Renal pelvis (tissue), 12 donors: ENCODE results near the gene MAN2A2. TPM values are rescaled to one million over a fixed set of nuclear protein-coding genes. Genes with fewer than 3 reads are reported as not detected.

Experiments
- DNase-seq: peaks from one replicate; pipeline ENCODE4 v3.0.0-alpha.2; 2013
- long read RNA-seq, 16 experiments: transcript quantifications; one replicate each; lab custom pipeline, GENCODE V29; 2026
- polyA plus RNA-seq, 3 donors: library from polyadenylated mRNA; unstranded; fragments of 120-200 nt; gene quantifications; one replicate each; pipeline ENCODE4 v1.2.1, GENCODE V29; 2013; ENCODE audit not compliant: insufficient read length in 3 of 3

MAN2A2 gene
- 10 to 100 TPM; 46.5 to 66.1 (median 60.6) TPM for polyA plus RNA-seq
- long read RNA-seq, donor 1, result 0 reads
- long read RNA-seq, donor 2, full-length matches to known transcripts, result 1 of 1 reads
- long read RNA-seq, donor 2, partial matches to known transcripts, result 0 of 1 reads
- long read RNA-seq, donor 2, other reads (novel, unspliced or antisense), result 0 of 1 reads
- long read RNA-seq, donor 3, full-length matches to known transcripts, result 1 of 1 reads
- long read RNA-seq, donor 3, partial matches to known transcripts, result 0 of 1 reads
- long read RNA-seq, donor 3, other reads (novel, unspliced or antisense), result 0 of 1 reads
- long read RNA-seq, donor 4, result 0 reads
- long read RNA-seq, donor 5, result 0 reads
- long read RNA-seq, donor 6, partial matches to known transcripts, result 0 of 1 reads
- long read RNA-seq, donor 6, other reads (novel, unspliced or antisense), result 0 of 1 reads
- long read RNA-seq, donor 7, result 0 reads
- long read RNA-seq, donor 8, partial matches to known transcripts, result 0 of 2 reads
- long read RNA-seq, donor 8, other reads (novel, unspliced or antisense), result 0 of 2 reads
- long read RNA-seq, donor 9, result 0 reads
- long read RNA-seq, donor 10, partial matches to known transcripts, result 30 of 32 reads
- long read RNA-seq, donor 10, other reads (novel, unspliced or antisense), result 0 of 32 reads
- long read RNA-seq, donor 11, partial matches to known transcripts, result 0 of 1 reads
- long read RNA-seq, donor 11, other reads (novel, unspliced or antisense), result 0 of 1 reads
- long read RNA-seq, donor 12, result 0 reads
- long read RNA-seq, donor 13, partial matches to known transcripts, result 0 of 1 reads
- long read RNA-seq, donor 13, other reads (novel, unspliced or antisense), result 0 of 1 reads
- long read RNA-seq, donor 14, result 0 reads
- long read RNA-seq, donor 15, result 0 reads
- long read RNA-seq, donor 16, partial matches to known transcripts, result 0 of 2 reads
- long read RNA-seq, donor 16, other reads (novel, unspliced or antisense), result 0 of 2 reads

- DNase-seq, result peak; percentile 58
These were observed at the start of gene MAN2A2 for GRCh38 chr15:90902840-90903732. Gene MAN2A2 (plus strand): TSS chr15:90903302. CDS start chr15:90904208, 906 bp downstream.

- DNase-seq, result no peak
These were observed 48.0 kb upstream of the MAN2A2 start for GRCh38 chr15:90855139-90855538.

- DNase-seq, result no peak
These were observed 45.8 kb upstream of the MAN2A2 start for GRCh38 chr15:90857337-90857736.

- no peak for DNase-seq
These were observed 45.1 kb upstream of the MAN2A2 start for GRCh38 chr15:90857883-90858443.

GRCh38 chr15:90859234-90860131, 43.6 kb upstream of the MAN2A2 start:
- no peak for DNase-seq

- no peak for DNase-seq
These were observed 42.7 kb upstream of the MAN2A2 start for GRCh38 chr15:90860450-90860849.

GRCh38 chr15:90860942-90861675, 42.0 kb upstream of the MAN2A2 start:
- DNase-seq, result no peak

GRCh38 chr15:90862487-90862886, 40.6 kb upstream of the MAN2A2 start:
- no peak for DNase-seq

GRCh38 chr15:90862964-90863778, 39.9 kb upstream of the MAN2A2 start:
- DNase-seq, result no peak

GRCh38 chr15:90863987-90864386, 39.1 kb upstream of the MAN2A2 start:
- DNase-seq, result no peak

GRCh38 chr15:90864507-90864906, 38.6 kb upstream of the MAN2A2 start:
- no peak for DNase-seq

- no peak for DNase-seq
These were observed 37.4 kb upstream of the MAN2A2 start for GRCh38 chr15:90865702-90866101.

GRCh38 chr15:90866161-90866715, 36.9 kb upstream of the MAN2A2 start:
- no peak for DNase-seq

- no peak for DNase-seq
These were observed 36.3 kb upstream of the MAN2A2 start for GRCh38 chr15:90866800-90867199.

GRCh38 chr15:90868261-90868689, 34.8 kb upstream of the MAN2A2 start, which contains the start of gene FURIN:
Gene FURIN (plus strand): TSS chr15:90868588. CDS start chr15:90875741, 7,153 bp downstream.
- no peak for DNase-seq

GRCh38 chr15:90869140-90869541, 34.0 kb upstream of the MAN2A2 start:
- DNase-seq, result no peak

GRCh38 chr15:90869601-90870353, 33.3 kb upstream of the MAN2A2 start:
- no peak for DNase-seq
